ENCODE results near the gene SLC1A2.

Gene SLC1A2

GRCh38 chr11:35265755-35266454 lies 153.5 kb downstream of the SLC1A2 start:
- FAIRE-seq = no peak

DNA sequence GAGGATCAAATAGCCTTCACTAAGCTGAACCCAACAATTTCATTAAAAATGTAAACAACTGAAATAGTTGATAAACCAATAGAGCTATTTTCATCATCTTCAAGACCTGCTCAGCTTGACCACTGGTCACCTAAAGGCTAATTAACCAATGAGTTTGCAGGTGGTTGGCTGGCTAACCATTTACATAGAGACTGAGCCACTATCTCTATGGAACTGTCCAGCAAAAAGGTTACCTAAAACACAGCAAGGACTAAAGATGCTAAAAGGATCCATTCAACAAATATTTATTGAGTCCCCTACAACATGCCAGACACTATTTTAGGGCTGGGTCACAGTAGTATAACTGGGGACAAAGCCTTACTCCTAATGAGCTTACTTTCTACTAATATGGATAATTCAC lies 156.6 kb downstream of the SLC1A2 start:
- no peak for FAIRE-seq

DNA sequence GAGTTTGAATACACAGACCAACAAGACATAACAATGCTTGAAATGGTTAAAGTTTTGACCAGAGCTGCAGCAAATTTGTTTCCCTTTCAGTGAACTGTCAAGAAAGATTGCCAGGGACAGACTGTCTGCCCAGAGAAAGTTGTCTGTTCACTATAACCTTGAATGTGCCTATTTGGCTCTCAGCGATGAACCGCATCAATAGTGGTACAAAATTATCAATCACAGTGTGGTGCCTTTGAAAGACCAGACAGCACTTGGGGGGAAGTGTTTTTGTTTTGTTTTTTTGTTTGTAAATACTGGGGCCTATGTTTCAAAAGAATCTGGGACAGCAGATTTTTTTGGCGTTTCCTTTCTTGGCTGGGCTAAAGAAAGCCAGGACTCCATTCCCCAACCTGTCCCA lies 157.3 kb downstream of the SLC1A2 start:
- no peak for FAIRE-seq

DNA sequence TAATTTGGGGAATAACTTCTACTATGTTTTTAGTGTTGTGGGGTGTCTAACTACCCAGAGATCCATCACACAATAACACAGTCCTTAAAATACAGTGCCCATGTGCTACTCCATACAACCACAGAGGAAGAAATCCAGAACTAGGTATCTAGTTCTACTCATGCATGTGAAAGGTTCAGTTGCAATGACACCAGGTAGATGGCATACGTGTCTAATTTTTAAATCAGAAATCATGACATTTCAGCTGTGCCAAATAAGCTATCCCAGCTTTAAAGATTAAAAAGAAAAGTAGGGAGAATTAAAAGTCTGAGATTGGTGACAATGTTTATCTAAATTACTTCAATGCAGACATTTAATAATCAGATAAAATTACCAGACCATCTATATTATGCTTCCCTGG lies 158.2 kb downstream of the SLC1A2 start:
- FAIRE-seq = peak; percentile 70

DNA sequence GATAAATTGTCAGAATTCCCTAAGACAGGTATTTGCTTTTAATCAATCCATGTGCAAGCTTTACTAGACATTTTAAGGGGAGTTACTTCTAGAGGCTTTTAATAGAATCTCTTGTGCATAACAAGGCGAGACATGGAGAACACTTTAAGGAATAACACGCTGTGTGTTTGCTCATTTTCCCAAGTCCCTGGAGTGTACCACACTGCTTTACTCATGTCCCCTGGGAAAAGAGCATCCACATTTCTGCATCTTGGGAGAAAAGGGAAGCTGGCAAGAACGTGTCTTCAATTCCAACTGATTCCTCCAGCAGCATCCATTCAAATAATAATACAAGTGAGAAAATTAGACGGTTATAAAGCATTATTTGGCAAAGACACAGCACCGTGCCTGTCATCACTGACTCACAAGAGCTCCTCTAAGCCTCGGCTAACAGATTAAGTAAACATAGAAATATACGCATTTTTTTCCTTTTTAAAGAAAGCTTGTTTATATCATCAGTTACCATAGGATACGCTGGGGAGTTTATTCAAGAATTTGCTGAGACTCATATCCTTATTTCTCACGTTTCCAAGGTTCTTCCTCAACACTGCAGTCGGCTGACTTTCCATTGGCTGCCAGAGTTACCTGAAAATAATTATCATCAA lies 158.9 kb downstream of the SLC1A2 start:
- FAIRE-seq = peak; percentile 66

DNA sequence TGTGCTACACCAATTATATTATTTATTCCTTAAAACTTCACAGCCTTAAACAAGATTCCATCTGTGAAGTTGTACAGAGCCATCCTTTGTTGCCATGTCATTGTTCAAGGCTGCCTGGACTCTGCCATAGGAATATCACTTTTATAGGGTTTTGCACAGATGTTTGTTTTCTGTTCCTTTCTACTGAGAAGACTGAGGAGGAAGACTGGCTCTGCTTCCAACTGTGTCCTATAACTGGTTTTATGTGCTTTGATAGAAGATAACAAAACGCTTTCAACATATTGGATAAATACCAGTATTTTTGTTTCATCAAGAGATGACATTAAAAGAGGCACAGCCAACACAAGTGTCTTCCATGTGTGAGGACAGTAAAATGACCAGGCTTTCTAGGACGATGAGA lies 159.8 kb downstream of the SLC1A2 start:
- no peak for FAIRE-seq

- no peak for FAIRE-seq
These were observed 162.1 kb downstream of the SLC1A2 start for GRCh38 chr11:35257281-35257680.

DNA sequence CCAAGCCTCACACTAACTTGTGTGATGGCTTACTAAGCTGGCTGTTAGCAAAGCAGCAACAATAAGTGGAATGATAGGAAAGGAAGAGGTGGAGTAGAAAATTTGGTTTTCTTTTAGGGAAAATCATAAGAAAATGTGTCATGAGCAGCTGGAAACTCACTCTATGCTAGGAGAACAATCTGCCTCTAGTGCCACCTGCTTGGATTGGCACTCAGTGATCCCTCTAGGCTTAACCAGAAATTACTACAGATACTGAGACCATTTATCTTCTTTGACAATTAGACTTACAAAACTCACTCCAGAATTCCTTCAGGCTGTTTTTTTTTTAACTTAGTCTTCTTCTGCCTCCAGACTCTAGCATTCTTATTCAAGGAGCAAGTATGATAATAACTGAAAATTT lies 163.1 kb downstream of the SLC1A2 start:
- peak; percentile 58 for FAIRE-seq

DNA sequence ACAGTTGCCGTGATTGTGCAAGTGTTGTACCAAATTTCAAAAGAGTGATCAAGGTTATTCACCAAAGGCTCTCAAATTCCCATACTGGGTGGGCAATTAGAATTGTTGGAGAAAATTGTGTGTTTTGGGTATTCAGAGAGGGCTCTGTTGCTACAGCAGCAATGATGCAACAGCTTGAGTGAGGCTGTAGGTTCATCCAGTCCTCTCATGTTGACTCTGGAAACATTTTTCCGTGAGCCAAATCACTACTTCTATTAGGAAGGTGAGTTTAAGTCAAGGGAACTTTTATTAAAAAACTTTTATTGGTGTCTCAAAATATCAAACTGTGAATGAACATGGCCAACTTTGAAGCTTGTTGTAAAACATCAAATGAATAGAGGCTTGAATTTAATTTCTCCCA lies 163.8 kb downstream of the SLC1A2 start:
- no peak for FAIRE-seq

DNA sequence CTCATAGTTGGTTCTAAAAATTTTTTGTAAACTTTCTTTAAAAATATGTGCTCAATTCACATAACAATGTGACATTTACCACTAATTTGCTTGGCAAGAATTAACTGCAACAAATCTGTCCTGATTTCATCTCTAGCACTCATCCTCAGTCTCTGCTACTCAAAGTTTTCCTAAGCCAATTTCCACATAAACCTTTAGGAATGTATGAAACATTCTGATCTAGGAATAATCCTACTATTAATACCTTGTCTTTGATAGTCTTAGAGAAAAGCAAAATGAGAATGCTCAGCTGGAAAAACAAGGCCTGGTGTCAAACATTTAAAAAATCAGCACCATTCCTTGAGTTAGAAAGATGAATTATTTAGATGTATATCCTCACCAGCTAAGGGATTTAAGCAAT lies 166.1 kb downstream of the SLC1A2 start:
- FAIRE-seq = no peak

- no peak for FAIRE-seq
These were observed 168.7 kb downstream of the SLC1A2 start for GRCh38 chr11:35250621-35251020.

DNA sequence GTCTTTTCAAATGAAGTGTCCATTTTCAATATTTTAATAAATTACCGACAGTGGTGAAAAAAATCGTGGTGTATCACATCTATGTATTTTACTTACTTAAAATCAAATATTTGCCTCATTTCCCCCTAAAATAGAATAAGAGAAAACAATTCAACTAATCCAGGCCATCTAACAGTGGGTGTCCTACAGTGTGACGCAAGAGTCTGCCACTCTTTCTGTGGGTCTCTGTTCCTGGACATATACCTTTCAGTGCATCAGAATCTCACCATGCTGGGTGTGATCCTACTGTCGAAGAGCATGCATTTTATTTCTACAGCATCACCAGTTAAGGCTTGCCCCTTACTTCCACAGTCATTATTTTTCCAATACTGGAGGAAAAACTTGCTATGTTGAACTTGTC lies 169.2 kb downstream of the SLC1A2 start:
- no peak for FAIRE-seq

DNA sequence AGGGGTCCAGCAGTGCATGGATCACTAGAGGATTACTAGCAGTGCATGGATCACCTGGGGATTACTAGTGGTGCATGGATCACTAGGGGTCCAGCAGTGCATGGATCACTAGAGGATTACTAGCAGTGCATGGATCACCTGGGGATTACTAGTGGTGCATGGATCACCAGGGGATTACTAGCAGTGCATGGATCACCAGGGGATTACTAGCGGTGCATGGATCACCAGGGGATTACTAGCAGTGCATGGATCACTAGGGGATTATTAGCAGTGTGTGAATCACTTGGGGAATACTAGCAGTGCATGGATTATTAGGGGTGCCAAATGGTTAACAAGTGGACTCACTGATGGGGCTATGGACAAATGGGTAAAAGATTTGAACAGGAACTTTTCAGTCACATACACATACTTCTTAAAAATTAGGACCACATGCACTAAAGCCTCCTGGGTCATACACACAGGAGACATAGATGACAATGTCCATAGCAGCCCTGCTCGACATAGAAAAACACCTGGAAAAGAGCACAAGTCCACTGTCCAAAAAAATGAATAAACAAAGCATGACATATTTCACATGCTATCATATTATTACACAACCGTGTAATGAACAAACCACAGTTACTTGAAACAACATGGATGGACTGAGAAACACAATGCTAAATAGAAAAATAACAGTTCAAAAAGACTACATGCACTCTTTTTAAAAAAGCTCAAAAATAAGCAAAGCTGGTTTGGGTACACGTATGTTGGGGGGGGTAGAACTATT lies 170.6 kb downstream of the SLC1A2 start:
- FAIRE-seq = no peak

GRCh38 chr11:35247863-35248262 lies 171.5 kb downstream of the SLC1A2 start:
- no peak for FAIRE-seq

GRCh38 chr11:35247428-35247827 lies 171.9 kb downstream of the SLC1A2 start:
- no peak for FAIRE-seq

DNA sequence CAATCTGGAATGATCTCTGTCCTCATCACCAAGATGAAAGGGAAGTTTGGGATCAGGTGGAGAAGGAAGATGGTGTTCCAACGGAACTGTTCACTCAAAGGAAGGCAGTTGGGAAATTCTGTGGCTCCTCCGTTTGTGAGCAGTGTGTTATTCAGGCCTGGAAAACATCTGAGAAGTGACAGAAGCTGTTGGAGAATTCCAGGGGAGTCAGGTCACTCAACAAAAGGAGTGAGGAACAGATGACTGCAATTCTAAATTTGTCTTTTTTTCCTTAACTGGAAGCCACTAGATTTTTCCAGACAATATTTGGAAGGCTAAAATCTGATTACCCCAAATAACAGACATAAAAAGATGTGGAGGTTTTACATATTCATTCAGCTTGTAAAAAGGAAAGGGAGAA lies 172.6 kb downstream of the SLC1A2 start:
- no peak for FAIRE-seq

DNA sequence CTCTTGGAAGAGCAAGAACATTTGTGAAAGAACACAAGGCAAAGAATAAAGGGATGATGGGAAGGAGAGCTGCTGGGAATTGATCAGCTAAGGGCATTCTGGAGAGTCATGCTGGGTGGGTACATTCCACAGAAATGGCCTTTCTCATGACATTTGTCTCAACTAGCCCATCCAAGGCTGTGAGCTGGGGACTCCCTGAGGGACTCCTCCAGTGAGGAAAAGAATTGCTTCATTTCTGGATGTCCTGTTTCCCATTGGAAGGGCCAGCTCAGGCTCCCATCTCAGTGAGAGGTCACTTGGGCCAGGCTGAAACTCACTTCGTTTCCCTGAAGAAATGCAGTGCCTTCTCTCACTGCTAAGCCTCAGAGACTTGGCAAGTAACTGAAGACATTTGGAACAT lies 173.6 kb downstream of the SLC1A2 start:
- FAIRE-seq = no peak

DNA sequence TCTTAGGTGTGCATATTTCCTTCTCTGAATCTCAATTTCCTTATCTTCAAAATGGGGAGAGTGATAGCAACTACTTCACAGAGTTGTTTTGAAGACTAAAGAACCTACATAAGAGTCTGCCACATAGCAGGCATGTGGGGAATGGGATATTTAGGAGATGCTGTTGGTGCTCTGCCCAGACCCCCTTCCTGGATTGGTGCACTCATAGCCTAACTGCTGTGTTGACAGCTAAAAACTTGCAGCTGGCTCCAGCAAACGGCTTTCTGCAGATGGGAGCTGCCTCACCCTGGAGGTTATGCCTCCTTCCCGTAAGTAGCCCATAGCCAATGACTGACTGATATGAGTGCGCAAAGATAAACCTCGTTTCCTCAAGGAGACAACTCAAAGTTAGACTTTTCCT lies 174.3 kb downstream of the SLC1A2 start:
- no peak for FAIRE-seq

DNA sequence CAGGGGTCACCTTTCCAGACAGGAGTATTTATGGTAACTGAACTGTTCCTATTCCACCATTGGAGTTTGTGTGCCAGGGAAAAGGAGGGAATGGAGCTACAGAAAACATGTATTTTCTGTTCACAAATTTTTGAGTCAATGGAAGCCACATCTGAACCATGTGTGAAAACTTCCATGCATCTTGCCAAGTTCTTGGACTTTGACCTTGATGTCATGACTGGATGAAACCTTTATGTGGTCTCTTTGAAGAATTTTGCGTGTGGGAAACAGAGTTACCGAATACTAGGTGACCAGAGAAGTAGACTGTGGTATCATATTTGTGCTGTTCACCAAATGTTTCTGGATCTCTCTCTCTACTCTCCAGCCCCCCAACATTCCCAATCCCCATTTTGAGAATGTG lies 175.6 kb downstream of the SLC1A2 start:
- FAIRE-seq = no peak

GRCh38 chr11:35242412-35243242 lies 176.7 kb downstream of the SLC1A2 start:
- FAIRE-seq = no peak

GRCh38 chr11:35241531-35241930 lies 177.8 kb downstream of the SLC1A2 start:
- no peak for FAIRE-seq

- FAIRE-seq = no peak
These were observed 178.3 kb downstream of the SLC1A2 start for GRCh38 chr11:35241083-35241482.

- no peak for FAIRE-seq
These were observed 179.8 kb downstream of the SLC1A2 start for GRCh38 chr11:35239471-35240075.

All from islet of Langerhans (tissue), 1 donor.